Thoracic aorta (tissue), 2 donors: ENCODE data around the gene TRMT112. TPM values are rescaled to one million over a fixed set of nuclear protein-coding genes. Genes with fewer than 3 reads are reported as not detected.
A peak's percentile ranks its signal among the peaks of the same experiment; 100 is the strongest.
"Not testable (repeated sequence)": the region's sequence is repeated elsewhere in the genome, so short reads cannot be mapped to it uniquely, and the experiment has no call there.

Source experiments
- ATAC-seq: fragments of 150-250 bp; one replicate; pipeline ENCODE4 v1.8.0; 2017; ENCODE audit warnings: low read depth; ENCODE audit not compliant: insufficient number of reproducible peaks, low FRiP score
- DNase-seq: peaks from one replicate; pipeline ENCODE4 v3.0.0-alpha.2; 2020; ENCODE audit warnings: low spot score
- H3K27ac ChIP-seq, 2 donors: fragments of 200-600 bp; sonication (generic); 1 replicate in 1 of 2; 2 replicates in 1 of 2; pipeline ENCODE4 v1.5.1; 2016; ENCODE audit warnings: mild to moderate bottlenecking in 2 of 2, moderate library complexity in 2 of 2
- H3K27me3 ChIP-seq: fragments of 200-600 bp; sonication (generic); replicated peaks from 2 replicates; pipeline ENCODE4 v1.6.0; 2016; ENCODE audit warnings: mild to moderate bottlenecking; ENCODE audit not compliant: insufficient read depth
- H3K36me3 ChIP-seq: fragments of 200-600 bp; sonication (generic); one replicate; pipeline ENCODE4 v1.5.1; 2016
- H3K4me1 ChIP-seq, 2 donors: fragments of 200-600 bp; sonication (generic); 1 replicate in 1 of 2; 2 replicates in 1 of 2; pipeline versions ENCODE4 v1.5.1 to v1.6.0; 2016; ENCODE audit warnings: low read depth in 2 of 2, mild to moderate bottlenecking in 1 of 2; ENCODE audit not compliant: control insufficient read depth in 1 of 2
- H3K4me3 ChIP-seq: fragments of 200-600 bp; sonication (generic); 2 replicates; pipeline ENCODE4 v1.5.1; 2016; ENCODE audit warnings: mild to moderate bottlenecking
- H3K9me3 ChIP-seq: fragments of 200-600 bp; sonication (generic); 2 replicates; pipeline ENCODE4 v1.5.1; 2016
- CTCF ChIP-seq: fragments of 200-600 bp; sonication (generic); IDR thresholded peaks from one replicate; pipeline ENCODE4 v1.5.1; 2019; ENCODE audit warnings: antibody characterized with exemption
- total RNA-seq, 2 donors: library from RNA; depleted of rRNA; stranded (reverse); fragments of >200 nt; gene quantifications; one replicate each; pipeline versions ENCODE4 v1.1.0 to v1.2.3, GENCODE V29; 2016

Gene TRMT112
- total RNA-seq, 2 donors from 2014 or later, result 157 to 218 TPM

GRCh38 chr11:64316672-64317324 lies 561 bp downstream of the TRMT112 start:
- TF ChIP-seq CTCF, result no peak
- Histone ChIP-seq H3K4me1 (peaks cover 8 to 19% of the 10 kb centered on the region in 2 donors), H3K4me3 (peak overlapping the region; percentile 79), H3K36me3 (peaks cover 10% of the 10 kb centered on the region), H3K27me3 (no peaks in the 10 kb centered on the region), H3K27ac (peak overlapping the region; percentile 97 to 100), H3K9me3 (no peaks in the 10 kb centered on the region)
- DNase-seq (no peak), ATAC-seq (no peak)

- H3K27me3 ChIP-seq, ATAC-seq, H3K9me3 ChIP-seq, H3K36me3 ChIP-seq, H3K4me3 ChIP-seq, DNase-seq: not testable (repeated sequence)
- Histone ChIP-seq H3K27ac (peak overlapping the region; percentile 97 to 100), H3K4me1 (peaks cover 8 to 19% of the 10 kb centered on the region in 2 donors)
These were observed 1.5 kb downstream of the TRMT112 start for GRCh38 chr11:64315667-64316526.

GRCh38 chr11:64314805-64315561 lies 2.4 kb downstream of the TRMT112 start:
- DNase-seq (no peak), ATAC-seq (no peak)
- peaks cover 8 to 19% of the 10 kb centered on the region in 2 donors for H3K4me1 ChIP-seq
- H3K27me3 ChIP-seq, result no peaks in the 10 kb centered on the region
- no peak for TF ChIP-seq CTCF
- no peaks in the 10 kb centered on the region for H3K9me3 ChIP-seq
- H3K27ac ChIP-seq, result no peak overlapping the region
- H3K36me3 ChIP-seq, result peaks cover 3% of the 10 kb centered on the region
- no peak overlapping the region for H3K4me3 ChIP-seq

- no peak for TF ChIP-seq CTCF
- Histone ChIP-seq H3K4me3 (no peak overlapping the region), H3K4me1 (peaks cover 8 to 16% of the 10 kb centered on the region in 2 donors), H3K36me3 (peaks cover 3% of the 10 kb centered on the region), H3K27ac (peak overlapping the region in 1 of 2 donors; percentile 24), H3K27me3 (no peaks in the 10 kb centered on the region), H3K9me3 (no peaks in the 10 kb centered on the region)
- no peak for ATAC-seq
- no peak for DNase-seq
These were observed 3.1 kb downstream of the TRMT112 start for GRCh38 chr11:64314146-64314804.

- ATAC-seq, result no peak
- no peak overlapping the region for H3K4me3 ChIP-seq
These were observed 3.7 kb downstream of the TRMT112 start for GRCh38 chr11:64313491-64314145.

More at GRCh38 chr11:64313491-64314145, 3.7 kb downstream of the TRMT112 start:
- peaks cover 4 to 11% of the 10 kb centered on the region in 2 donors for H3K4me1 ChIP-seq
- H3K27me3 ChIP-seq, result no peaks in the 10 kb centered on the region
- no peak for DNase-seq
- no peaks in the 10 kb centered on the region for H3K9me3 ChIP-seq
- H3K27ac ChIP-seq, result peak overlapping the region in 1 of 2 donors; percentile 24
- no peak for TF ChIP-seq CTCF
- peaks cover 3% of the 10 kb centered on the region for H3K36me3 ChIP-seq
